ENCODE results near the gene C17orf107.

Gene C17orf107

DNA sequence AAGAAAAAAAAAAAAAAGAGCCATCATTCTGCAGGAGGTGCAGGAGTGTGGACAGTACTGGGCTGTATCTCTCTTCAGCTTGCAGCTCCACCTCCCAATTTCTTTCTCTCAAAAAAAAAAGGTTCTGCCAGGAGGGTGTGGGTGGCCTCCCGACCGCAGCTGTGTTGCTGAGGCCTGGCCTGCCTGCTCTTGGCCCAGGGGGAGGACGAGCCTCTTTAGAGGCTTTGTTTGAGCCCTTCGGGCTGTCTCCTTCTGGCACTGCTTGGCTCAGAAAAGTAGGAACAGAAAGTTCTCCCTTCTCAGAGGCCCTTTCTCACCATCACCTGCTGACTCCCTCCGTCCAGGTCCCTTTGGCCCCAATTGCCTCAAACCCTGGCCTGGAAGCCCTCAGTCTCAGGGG is 22.2 kb upstream of the C17orf107 start:
- no peak for DNase-seq

DNA sequence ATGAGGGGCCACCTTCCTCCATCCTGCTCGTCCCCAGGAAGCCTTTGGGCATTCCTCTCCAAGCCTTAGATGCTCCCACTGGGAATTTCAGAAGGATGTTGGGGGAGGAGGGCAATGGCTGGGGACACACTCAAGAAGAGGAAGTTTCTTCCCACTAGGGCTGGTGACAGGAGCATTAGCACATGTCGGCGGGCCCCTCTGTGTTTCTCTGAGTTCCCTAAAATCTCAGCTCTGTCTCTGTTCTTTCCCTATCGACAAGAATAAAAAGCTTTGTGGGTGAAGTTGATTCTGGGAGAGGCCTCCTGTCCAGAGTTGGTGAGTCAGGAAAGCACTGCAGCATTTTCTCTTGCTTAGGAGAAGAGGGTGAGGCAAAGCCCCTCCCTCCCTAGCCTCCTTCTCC is 19.7 kb upstream of the C17orf107 start:
- no peak for DNase-seq

DNA sequence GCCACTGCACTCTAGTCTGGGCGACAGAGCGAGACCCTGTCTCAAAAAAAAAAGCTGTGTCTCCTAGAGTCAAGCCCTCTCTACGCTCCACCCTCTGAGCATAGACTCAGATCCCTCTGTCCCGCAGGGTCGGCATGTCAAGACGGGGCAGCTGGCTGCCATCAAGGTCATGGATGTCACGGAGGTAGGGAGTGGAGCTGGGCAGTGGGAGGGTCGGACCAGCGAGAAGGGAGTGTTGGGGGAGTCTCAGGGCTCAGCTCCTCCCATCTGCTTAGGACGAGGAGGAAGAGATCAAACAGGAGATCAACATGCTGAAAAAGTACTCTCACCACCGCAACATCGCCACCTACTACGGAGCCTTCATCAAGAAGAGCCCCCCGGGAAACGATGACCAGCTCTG is 18.5 kb upstream of the C17orf107 start:
- DNase-seq, result no peak

DNA sequence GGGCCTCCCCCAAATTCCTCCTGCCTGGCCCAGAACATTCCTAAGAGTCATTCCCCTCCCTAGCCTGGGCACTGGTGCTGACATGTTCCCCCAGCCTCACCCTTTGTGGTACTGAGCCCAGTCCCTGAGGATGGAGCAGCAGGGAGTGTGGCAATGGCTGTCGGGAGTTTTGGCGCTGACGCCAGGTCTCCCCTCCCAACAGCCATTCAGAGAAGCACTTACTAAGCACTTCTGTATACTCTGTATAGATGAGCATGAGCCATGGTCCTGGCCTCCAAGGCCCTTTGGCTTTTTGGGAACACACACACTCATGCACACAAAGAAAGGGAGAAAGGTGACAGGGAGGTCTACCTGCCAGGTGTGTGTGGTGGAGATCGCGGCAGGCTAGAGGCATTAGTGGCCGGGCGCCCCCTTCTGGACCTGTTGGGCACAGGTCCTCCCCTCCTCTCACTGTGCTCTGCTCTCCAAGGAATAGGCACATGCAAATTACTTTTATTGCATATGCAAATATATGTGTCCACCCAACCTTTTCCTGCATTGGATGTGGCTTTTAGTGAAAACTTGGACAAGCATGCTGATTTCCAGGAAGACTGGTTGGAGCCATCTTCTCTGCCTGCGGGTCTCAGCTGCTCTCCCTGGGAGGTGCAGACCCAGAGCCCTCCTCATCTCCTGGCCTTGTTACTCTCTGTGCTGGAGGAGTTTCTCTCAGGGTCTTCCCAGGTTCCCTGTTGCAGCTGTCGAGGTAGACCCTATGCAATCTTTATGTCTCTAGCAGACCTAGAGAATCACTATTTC is 17.4 kb upstream of the C17orf107 start:
- DNase-seq, result no peak

DNA sequence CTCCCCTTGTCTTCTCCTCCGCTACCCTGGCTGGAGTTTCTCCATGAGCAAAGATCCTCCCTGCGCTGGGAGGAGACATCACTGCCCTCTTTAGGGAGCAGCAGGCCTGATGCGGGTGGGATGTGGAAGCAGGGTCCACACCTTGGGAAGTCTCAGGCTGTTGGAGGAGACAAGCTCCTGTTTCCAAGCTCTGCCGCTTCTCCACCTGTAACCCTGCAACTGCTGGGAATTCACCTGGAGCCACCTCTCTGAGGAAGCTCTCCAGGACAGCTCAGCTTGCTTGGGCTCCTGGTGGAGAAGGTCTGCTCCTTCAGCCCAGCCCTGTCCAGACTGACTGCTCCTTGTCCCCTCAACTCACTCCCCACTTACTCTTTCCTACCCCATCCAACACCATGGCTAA is 14.8 kb upstream of the C17orf107 start:
- no peak for DNase-seq

DNA sequence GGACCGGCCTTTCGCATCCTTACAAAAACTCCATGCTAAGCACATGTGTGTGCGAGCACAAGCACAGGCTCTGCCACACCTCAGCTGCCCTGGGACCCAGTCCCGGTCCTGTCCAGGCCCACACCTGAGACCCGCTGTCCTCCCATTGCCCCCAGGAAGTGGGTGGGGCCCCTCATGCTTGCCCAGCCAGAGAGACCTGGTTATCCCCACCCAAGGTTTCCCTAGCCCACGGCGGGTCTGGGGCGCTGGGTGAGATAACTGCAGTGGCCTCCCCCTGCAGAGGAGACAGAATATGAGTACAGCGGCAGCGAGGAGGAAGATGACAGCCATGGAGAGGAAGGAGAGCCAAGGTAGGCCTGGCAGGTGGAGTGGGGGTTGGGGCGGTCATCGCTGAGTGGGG is 12.5 kb upstream of the C17orf107 start:
- DNase-seq, result no peak

DNA sequence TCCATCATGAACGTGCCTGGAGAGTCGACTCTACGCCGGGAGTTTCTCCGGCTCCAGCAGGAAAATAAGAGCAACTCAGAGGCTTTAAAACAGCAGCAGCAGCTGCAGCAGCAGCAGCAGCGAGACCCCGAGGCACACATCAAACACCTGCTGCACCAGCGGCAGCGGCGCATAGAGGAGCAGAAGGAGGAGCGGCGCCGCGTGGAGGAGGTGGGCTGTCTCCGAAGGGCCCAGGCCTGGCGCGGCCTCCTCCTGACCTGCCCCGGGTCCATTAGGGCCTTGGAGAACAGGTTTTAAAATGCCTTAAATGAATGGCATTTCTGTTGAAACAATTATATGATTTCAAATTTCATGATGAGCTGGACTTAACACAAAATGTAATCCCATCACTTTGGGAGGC is 11.8 kb upstream of the C17orf107 start:
- DNase-seq, result no peak

DNA sequence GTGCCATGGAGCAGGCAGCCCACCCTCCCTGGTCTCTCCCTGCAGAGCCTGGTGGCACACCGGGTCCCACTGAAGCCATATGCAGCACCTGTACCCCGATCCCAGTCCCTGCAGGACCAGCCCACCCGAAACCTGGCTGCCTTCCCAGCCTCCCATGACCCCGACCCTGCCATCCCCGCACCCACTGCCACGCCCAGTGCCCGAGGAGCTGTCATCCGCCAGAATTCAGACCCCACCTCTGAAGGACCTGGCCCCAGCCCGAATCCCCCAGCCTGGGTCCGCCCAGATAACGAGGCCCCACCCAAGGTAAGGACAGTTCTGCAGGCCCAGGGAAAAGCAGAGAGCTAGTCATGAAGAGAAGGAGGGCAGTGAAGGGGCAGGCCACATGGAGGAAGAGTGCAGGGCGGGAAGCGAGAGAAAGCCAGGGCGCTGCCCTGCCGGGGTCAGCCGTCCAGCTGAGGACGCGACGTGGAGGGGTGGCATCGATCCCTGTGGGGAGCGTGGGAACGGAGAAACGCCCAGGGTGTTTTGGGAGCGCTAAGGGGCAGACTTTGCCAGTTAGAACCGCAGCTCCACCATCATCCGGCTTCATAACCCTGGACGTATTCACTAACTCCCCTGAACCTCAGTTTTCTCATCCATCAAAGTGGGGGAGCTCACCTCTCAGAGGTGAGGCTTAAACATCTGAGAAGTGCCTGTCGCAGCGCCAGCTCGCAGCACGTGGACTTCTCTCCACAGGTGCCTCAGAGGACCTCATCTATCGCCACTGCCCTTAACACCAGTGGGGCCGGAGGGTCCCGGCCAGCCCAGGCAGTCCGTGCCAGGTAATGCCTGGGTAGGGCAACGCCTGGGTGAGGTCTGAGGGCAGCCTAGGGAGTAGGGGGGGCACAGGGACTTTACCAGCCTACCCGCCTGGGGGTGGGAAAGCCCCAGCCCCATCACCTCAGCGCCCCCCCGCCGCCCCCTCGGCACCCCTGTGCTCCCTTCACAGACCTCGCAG is 7.6 kb upstream of the C17orf107 start:
- peak; percentile 42 for DNase-seq

DNA sequence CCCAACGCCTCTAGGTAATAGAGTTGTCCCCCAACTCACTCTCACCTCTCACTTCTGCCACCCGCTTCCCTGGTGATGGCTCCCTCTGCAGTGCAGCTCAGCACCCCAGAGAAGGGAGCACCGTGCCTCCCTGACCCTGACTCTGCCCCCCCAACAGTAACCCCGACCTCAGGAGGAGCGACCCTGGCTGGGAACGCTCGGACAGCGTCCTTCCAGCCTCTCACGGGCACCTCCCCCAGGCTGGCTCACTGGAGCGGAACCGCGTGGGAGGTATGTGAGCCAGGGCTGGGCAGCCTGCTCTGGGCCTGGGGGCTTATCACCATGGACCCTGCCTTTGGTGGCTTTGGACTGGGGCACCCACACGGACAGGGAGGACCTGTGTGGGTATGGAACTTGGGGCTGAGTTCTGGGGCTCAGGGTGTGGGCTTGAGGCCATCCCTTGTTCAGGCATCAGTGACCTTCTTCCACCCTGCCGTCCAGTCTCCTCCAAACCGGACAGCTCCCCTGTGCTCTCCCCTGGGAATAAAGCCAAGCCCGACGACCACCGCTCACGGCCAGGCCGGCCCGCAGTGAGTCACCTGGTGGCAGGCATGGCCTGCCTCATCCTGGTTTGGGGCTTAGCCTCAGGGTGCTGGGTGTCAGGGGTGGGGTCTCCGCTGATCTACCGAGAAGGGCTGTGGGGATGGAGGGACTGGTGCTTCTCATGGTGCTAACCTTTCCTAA is 6.7 kb upstream of the C17orf107 start:
- DNase-seq, result no peak

DNA sequence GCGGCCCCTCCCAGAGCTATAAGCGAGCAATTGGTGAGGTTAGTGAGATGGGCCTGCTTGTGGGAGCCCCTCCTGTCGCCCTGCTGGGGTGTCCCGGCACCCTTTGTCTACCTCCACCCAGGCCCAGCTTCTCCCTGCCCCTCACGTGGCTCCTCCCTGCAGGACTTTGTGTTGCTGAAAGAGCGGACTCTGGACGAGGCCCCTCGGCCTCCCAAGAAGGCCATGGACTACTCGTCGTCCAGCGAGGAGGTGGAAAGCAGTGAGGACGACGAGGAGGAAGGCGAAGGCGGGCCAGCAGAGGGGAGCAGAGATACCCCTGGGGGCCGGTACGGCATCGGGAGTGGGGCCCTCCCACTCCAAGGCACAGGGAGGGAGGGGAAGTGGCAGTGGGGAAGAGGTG is 6.1 kb upstream of the C17orf107 start:
- DNase-seq, result no peak

DNA sequence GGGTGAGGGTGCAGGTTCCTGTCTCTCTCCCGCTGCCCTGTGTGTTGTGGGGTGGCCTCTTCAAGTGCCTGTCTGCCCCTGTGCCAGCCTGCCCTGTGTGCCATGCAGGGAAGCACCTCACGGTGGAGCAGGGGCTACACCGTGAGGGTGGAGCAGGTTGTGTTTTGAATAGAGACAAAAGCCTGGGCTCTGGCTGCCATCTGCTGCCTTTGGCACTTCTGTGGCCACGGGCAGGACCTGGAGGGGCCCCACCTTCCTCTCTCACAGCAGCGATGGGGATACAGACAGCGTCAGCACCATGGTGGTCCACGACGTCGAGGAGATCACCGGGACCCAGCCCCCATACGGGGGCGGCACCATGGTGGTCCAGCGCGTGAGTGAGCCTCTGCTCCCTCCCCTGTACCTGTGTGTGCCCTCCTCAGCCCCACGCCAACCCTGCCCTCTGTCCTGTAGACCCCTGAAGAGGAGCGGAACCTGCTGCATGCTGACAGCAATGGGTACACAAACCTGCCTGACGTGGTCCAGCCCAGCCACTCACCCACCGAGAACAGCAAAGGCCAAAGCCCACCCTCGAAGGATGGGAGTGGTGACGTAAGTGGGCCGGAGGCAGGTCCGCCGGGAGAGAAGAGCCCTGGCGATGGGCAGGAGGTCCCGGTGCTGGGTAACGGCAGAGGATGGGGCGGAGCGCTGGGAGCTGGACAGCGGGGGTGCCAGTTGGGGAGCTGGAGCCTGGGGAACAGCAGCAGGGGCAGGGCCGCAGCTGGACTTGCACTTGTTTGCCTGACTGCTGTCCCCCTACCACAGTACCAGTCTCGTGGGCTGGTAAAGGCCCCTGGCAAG is 5.4 kb upstream of the C17orf107 start:
- no peak for DNase-seq

DNA sequence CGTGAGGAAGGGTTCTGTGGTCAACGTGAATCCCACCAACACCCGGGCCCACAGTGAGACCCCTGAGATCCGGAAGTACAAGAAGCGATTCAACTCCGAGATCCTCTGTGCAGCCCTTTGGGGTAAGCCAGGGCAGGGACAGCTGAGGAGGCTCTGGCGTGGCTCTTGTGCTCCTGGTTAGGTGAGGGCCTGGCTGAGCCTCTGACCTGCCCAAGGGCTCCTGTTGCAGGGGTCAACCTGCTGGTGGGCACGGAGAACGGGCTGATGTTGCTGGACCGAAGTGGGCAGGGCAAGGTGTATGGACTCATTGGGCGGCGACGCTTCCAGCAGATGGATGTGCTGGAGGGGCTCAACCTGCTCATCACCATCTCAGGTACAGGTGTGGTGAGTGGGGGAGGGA is 4.2 kb upstream of the C17orf107 start:
- DNase-seq, result no peak

DNA sequence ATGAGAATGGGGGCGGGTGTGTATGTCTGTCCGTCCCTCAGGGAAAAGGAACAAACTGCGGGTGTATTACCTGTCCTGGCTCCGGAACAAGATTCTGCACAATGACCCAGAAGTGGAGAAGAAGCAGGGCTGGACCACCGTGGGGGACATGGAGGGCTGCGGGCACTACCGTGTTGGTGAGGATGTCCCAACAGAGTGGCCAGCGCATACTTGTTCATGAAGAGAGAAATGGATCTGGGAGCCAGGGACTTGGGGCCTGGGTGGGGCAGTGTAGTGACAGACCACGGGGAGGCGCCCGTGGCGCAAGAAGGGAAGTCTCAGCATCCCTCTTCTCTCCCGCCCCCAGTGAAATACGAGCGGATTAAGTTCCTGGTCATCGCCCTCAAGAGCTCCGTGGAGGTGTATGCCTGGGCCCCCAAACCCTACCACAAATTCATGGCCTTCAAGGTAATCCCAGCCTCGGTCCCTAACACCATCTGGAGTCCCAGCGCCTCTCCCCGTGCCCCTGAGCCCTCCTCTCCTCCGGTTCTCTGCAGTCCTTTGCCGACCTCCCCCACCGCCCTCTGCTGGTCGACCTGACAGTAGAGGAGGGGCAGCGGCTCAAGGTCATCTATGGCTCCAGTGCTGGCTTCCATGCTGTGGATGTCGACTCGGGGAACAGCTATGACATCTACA is 3.5 kb upstream of the C17orf107 start:
- DNase-seq, result no peak

DNA sequence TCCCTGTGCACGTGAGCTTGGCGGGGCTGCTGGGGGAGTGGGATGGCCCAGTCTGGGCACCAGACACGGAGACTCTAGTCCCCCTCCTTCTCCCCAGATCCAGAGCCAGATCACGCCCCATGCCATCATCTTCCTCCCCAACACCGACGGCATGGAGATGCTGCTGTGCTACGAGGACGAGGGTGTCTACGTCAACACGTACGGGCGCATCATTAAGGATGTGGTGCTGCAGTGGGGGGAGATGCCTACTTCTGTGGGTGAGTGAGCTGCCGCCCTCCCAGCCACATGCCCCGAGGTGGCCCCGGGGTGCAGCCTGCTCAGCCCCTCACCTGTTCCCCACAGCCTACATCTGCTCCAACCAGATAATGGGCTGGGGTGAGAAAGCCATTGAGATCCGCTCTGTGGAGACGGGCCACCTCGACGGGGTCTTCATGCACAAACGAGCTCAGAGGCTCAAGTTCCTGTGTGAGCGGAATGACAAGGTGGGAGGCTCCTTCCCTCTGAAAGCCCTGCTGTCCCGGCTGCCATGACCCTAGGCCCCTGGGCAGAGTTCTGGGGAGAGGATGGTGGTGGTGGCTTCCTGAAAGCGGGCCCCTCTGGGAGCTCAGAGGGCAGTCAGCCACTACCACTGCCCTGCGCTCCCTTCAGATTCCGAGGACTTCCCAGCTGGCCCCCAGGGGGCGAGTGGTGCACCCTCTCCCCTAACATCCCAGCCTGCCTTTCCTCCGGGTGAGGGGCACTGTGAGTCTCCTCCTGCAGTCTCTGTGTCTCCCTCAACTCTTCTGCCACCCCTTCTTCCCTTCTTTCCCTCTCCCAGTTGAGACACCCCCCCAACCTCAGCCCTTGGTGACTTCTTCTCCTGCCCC is 2.8 kb upstream of the C17orf107 start:
- no peak for DNase-seq

DNA sequence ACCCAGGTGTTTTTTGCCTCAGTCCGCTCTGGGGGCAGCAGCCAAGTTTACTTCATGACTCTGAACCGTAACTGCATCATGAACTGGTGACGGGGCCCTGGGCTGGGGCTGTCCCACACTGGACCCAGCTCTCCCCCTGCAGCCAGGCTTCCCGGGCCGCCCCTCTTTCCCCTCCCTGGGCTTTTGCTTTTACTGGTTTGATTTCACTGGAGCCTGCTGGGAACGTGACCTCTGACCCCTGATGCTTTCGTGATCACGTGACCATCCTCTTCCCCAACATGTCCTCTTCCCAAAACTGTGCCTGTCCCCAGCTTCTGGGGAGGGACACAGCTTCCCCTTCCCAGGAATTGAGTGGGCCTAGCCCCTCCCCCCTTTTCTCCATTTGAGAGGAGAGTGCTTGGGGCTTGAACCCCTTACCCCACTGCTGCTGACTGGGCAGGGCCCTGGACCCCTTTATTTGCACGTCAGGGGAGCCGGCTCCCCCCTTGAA is 2.1 kb upstream of the C17orf107 start:
- DNase-seq, result no peak

DNA sequence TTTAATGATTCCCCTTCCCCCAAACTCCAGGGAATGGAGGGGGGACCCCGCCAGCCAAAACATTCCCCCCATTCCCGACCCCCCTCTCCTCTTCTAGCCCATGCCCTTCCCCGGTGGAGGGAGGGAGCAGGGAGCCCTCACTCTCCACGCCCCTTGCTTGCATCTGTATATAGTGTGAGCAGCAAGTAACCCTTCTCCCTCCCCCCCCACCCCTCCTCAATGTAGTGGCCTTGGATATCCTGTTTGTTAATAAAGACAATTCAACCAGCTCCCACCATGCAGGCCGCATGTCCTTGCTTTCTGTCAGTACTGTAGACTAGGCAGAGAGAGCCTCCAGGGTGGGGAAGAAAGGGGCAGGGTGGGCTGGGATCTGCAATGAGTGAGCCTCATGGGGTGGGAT is 1.6 kb upstream of the C17orf107 start:
- no peak for DNase-seq

DNA sequence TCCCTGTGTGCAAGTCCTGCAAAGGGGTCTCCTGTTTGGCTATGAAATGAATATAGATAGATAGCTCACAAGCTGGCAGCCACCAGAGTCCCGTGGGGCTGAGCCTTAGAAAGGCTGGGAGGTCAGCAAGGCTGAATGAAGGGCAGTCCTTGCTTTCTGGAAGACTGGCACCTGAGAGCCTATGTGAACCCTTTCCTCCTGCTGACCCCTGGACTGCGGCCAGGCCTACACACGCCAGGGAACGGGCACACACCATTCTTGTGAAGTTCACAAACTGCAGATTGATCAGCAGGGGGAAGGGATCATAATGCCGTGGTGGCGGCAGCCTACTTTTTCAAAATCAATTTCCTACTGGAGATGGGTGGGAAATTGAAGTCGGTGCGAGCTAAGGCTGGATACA is 985 bp upstream of the C17orf107 start:
- DNase-seq, result peak; percentile 48

DNA sequence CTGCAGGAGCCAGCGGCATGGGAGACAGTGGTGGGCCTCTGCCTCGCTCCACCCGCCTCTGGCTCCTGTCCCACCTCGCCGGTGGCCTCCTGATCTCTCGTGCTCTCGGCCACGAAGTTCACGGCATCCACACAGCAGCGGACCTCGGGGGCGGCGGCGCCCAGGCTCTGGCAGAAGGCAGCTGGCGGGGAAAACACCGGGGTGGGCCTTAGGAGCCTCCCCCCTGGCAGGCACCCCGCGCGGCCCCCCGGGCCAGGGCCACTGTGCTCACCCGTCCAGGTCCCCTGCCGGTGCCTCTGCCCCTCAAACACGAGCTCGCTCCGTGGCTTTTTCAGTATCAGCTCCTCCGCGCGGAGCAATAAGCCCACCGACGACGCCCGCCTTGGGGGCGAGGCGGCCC is 409 bp upstream of the C17orf107 start:
- no peak for DNase-seq

DNA sequence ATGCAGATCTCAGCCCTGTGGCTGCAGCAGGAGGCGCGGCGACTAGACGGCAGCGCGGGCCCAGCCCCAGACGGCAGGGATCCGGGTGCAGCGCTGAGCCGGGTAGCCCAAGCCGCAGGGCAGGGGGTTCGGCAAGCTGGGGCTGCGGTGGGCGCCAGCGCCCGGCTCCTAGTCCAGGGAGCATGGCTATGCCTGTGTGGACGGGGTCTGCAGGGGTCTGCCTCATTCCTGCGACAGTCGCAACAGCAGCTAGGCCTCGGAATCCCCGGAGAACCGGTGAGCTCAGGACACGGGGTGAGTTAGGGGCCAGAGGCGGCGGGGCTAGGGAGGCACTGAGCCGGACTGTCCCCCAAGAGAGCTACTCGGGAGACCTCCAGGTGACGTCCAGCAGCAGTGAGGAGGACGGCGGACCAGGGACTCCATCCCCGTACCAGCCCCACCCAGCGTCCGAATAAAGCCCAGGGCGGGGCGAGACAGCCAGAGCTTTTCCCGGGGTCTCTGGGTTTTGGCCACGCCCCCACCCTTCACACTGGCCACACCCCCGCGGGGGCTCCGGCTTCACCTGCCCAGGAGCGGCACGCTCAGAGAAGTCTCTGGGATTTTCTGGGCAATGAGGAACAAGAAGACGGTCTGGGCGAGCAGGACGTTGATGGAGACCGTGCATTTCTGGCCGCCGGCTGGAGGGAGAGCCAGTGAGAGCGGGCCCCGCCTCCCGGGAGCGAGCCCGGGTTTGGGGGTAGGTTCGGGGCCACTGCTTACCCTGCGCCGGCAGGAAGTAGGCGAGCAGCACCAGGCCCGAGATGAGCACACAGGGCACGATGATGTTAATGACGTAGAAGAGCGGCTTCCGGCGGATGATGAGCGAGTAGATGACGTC is 1.1 kb downstream of the C17orf107 start:
- DNase-seq, result peak; percentile 73
